HL-60 (cell line): ENCODE results near the gene SRGAP3.

Source experiments
- POLR2AphosphoS5 ChIP-seq: IDR thresholded peaks from 2 replicates; pipeline ENCODE4 v1.6.1; 2012; ENCODE audit warnings: low read depth
- SPI1 ChIP-seq: IDR thresholded peaks from 2 replicates; pipeline ENCODE4 v1.6.1; 2012; ENCODE audit warnings: low read depth, mild to moderate bottlenecking, borderline replicate concordance
- TF ChIP-seq, protein P1 (sequence below): IDR thresholded peaks from 2 replicates; pipeline ENCODE4 v1.6.1; 2012; ENCODE audit warnings: low read depth; ENCODE audit not compliant: insufficient replicate concordance
- TF ChIP-seq, protein P2 (sequence below): IDR thresholded peaks from one replicate; pipeline ENCODE4 v1.5.1; 2011; ENCODE audit warnings: low read length, control low read depth, inconsistent platforms; ENCODE audit not compliant: insufficient read depth

DNA sequence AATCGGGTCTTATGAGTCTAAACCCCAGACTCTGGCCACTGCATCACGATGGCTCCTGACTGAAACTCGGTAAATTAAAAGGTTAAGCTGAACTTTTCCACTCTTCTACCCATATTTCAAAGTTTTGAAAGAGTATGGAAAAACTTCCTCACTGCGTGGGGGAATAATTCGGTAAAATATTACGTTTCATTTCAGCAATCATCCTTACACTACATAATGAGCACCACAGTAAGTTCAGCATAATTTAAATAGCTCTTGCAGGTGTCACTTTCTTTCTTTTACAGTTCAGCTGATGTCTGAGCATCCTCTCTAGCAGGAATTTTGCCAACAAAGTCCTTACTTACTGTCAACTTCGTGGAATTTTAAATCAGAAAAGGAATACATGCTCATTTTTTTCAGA lies 17.5 kb downstream of the SRGAP3 start:
- no peak for TF ChIP-seq POLR2AphosphoS5
- TF ChIP-seq, protein P1, sequence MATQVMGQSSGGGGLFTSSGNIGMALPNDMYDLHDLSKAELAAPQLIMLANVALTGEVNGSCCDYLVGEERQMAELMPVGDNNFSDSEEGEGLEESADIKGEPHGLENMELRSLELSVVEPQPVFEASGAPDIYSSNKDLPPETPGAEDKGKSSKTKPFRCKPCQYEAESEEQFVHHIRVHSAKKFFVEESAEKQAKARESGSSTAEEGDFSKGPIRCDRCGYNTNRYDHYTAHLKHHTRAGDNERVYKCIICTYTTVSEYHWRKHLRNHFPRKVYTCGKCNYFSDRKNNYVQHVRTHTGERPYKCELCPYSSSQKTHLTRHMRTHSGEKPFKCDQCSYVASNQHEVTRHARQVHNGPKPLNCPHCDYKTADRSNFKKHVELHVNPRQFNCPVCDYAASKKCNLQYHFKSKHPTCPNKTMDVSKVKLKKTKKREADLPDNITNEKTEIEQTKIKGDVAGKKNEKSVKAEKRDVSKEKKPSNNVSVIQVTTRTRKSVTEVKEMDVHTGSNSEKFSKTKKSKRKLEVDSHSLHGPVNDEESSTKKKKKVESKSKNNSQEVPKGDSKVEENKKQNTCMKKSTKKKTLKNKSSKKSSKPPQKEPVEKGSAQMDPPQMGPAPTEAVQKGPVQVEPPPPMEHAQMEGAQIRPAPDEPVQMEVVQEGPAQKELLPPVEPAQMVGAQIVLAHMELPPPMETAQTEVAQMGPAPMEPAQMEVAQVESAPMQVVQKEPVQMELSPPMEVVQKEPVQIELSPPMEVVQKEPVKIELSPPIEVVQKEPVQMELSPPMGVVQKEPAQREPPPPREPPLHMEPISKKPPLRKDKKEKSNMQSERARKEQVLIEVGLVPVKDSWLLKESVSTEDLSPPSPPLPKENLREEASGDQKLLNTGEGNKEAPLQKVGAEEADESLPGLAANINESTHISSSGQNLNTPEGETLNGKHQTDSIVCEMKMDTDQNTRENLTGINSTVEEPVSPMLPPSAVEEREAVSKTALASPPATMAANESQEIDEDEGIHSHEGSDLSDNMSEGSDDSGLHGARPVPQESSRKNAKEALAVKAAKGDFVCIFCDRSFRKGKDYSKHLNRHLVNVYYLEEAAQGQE = no peak
- TF ChIP-seq, protein P2, sequence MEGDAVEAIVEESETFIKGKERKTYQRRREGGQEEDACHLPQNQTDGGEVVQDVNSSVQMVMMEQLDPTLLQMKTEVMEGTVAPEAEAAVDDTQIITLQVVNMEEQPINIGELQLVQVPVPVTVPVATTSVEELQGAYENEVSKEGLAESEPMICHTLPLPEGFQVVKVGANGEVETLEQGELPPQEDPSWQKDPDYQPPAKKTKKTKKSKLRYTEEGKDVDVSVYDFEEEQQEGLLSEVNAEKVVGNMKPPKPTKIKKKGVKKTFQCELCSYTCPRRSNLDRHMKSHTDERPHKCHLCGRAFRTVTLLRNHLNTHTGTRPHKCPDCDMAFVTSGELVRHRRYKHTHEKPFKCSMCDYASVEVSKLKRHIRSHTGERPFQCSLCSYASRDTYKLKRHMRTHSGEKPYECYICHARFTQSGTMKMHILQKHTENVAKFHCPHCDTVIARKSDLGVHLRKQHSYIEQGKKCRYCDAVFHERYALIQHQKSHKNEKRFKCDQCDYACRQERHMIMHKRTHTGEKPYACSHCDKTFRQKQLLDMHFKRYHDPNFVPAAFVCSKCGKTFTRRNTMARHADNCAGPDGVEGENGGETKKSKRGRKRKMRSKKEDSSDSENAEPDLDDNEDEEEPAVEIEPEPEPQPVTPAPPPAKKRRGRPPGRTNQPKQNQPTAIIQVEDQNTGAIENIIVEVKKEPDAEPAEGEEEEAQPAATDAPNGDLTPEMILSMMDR = no peak
- no peak for TF ChIP-seq SPI1
